ENCODE measurements around the gene ZNF124.
"Not testable (repeated sequence)": the region's sequence is repeated elsewhere in the genome, so short reads cannot be mapped to it uniquely, and the experiment has no call there.

The ZNF124 gene

DNA sequence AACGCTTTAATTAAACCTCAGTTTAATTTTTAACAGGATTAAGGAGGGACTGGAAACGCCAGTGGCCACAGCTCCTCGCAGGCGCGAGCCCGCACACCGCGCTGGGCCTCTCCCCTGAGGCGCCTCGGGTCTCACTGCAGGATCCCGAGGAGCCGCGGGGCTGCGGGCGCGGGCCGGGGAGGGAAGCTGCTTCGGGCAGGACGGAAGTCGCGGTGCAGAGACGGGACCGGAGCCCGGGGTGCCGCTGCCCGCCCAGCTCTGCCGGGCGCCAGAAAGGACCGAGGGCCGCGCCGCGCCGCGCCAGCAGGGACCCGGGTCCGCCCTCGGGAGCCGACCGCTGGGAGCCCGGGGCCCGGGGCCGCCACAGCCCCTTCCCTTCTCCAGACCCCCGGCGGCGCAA, 377 bp downstream of the ZNF124 start:
- not testable (repeated sequence) for DNase-seq

DNA sequence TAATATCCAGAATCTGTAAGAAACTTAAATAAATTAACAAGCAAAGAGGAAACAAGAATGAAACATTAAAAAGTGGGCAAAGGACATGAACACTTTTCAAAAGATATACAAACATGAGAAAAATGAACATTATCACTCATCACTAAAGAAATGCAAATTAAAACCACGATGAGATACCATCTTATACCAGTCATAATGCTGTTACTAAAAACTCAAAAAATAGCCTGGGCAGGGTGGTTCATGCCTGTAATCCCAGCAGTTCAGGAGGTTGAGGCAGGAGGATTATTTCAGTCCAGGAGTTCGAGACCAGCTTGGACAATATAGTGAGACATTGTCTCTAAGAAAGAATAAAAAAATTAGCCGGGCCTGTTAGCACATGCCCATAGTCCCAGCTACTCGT, 6.1 kb downstream of the ZNF124 start:
- no peak for DNase-seq

- DNase-seq = no peak
Measured at GRCh38 chr1:247164694-247165093, 7.1 kb downstream of the ZNF124 start.

DNA sequence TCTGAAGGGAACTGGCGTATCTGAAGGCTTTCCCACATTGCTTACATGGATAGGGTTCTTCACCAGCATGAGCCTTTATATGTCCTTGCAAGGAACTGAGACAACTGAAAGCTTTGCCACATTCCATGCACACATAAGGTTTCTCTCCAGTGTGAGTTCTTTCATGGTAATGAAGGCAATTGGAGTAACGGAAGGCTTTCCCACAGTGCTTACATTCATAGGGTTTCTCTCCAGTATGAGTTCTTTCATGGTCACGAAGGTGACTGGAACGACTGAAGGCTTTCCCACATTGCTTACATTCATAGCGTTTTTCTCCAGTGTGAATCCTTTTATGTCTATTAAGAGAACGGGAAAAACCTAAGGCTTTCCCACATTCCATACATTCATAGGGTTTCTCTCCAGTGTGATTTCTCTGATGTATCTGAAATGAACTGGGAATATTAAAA, 15.0 kb downstream of the ZNF124 start:
- DNase-seq = no peak

GRCh38 chr1:247147781-247148180, 24.0 kb downstream of the ZNF124 start:
- DNase-seq = no peak

- DNase-seq = not testable (repeated sequence)
Measured at GRCh38 chr1:247147120-247147519, 24.7 kb downstream of the ZNF124 start.

GRCh38 chr1:247146671-247147070, 25.1 kb downstream of the ZNF124 start:
- DNase-seq = no peak

DNA sequence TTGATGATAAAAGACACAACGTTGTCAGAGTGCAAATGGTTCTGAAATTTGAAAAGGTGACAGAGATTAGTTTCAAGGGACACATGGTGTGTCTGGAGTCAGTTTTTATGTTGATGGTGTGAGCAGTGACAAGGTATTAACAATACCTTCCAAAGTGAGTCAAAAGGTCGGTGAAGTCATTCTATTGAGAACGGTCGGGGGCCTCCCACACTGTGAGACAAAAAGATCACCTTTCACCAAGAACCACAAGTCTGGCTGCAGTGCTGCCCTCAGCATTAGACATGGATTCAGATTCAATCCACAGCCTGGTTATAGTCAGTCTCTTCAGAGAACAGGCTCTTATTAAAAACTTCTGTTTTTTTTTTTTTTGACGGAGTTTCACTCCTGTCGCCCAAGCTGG, 26.5 kb downstream of the ZNF124 start:
- no peak for DNase-seq

DNA sequence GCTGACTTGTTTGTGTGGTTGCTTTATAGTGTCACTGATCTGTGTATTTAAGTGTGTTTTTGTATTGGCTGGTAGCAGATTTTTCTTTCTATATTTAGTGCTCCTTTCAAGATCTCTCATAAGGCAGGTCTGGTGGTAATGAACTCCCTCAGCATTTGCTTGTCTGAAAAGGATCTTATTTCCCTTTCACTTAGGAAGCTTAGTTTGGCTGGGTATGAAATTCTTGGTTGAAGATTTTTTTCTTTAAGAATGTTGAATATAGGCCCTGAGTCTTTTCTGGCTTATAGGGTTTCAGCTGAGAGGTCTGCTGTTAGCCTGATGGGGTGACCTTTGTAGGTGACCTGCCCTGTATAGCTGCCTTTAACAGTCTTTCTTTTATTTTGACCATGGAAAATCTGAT, 32.3 kb downstream of the ZNF124 start:
- DNase-seq = not testable (repeated sequence)

DNA sequence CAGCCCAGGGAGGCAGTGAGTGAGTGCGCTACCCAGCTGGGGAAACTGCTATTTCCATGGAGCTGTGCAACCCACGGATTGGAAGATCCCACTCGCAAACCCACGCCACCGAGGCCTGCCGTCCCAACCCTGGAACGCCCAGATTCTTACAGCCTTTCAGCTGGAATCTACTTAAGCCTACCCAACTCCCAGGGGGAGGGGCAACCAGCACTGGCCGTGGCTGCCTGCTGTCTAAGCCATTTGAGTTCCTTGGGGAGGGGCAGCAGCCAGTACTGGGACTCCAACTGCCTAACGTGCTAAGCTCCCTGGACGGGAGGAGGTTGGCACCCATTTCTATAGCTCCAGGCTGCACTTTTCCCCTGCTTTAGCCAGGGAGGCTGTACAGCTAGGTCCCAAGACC, 40.6 kb downstream of the ZNF124 start:
- DNase-seq = no peak

GRCh38 chr1:247127519-247128282, 44.1 kb downstream of the ZNF124 start:
- DNase-seq = not testable (repeated sequence)

DNA sequence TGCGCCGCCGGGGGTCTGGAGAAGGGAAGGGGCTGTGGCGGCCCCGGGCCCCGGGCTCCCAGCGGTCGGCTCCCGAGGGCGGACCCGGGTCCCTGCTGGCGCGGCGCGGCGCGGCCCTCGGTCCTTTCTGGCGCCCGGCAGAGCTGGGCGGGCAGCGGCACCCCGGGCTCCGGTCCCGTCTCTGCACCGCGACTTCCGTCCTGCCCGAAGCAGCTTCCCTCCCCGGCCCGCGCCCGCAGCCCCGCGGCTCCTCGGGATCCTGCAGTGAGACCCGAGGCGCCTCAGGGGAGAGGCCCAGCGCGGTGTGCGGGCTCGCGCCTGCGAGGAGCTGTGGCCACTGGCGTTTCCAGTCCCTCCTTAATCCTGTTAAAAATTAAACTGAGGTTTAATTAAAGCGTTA, 45.2 kb downstream of the ZNF124 start:
- not testable (repeated sequence) for DNase-seq

GRCh38 chr1:247126166-247126565, 45.7 kb downstream of the ZNF124 start:
- DNase-seq = not testable (repeated sequence)

DNA sequence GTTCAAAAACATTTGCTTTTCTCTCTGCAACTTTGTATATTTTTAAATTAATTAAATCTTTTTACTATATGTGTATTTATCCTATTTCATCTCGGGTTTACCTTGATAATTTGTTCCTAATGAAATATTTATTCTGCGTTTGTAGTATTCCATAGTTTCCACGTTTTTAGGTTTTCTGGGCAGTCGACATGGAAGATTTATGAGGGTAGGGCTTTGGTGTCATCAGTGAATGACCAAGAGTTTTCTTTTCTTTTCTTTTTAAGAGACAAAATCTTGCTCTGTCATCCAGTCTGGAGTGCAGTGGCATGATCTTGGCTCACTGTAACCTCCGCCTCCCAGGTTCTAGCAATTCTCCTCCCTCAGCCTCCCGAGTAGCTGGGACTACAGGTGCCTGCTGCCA, 50.4 kb downstream of the ZNF124 start:
- no peak for DNase-seq

GRCh38 chr1:247120408-247120668, 51.5 kb downstream of the ZNF124 start:
- not testable (repeated sequence) for DNase-seq

DNA sequence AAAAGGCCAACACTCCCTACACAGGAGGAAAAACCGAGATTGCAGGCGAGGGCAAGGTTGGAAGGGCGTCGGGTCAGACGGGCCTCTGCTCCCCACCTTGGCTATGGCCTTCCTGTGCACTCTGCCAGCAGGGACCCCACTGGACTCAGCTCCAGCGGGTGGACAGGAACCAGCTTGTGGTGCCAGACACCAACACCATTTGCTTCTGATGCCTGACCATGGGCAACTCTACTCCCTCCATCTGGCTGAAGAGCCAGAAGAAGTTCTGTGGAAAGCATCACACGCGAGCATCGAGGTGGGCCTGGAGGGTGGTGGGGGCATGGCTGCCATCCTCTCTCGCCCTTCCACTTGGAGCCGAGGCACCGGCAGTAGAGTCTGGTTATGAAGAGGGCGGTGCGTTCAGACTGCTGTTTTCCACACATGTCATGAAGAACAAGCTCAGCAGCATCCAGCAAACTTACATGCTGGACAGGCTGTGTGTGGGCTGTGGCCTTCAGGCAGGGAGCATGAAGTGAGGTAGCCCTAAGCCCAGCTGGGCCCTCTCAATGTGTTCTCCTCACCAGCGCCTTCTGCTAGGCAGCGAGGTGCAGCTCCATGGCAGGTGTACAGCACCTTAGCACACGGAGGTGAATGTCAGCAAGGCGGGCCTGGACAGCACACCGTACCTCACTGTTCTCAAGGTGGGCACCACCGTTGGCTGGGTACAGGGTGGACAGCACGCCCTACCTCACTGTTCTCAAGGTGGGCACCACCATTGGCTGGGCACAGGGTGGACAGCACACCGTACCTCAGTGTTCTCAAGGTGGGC, 52.0 kb downstream of the ZNF124 start:
- DNase-seq = no peak

GRCh38 chr1:247118946-247119446, 52.8 kb downstream of the ZNF124 start:
- DNase-seq = no peak

- no peak for DNase-seq
Measured at GRCh38 chr1:247115545-247115944, 56.3 kb downstream of the ZNF124 start.

DNA sequence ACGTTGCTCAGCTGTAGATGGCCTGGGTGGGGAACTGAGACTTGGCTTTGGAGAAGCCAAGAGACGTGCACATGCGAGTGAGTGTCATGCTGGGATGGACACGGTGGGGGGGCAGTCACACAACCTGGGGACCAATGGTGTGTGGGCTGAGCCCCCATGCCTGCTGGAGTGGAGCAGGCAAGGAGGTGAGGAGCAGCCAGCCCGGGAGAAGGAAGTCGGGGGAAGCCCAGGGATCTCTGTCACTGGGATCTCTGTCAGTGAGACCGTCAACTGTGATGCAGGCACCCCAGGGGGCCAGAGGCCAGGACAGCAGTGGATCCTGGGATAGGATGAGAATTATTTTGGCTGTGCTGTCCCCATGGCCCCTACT, 56.7 kb downstream of the ZNF124 start:
- no peak for DNase-seq

GRCh38 chr1:247114351-247115140, 57.3 kb downstream of the ZNF124 start:
- no peak for DNase-seq

DNA sequence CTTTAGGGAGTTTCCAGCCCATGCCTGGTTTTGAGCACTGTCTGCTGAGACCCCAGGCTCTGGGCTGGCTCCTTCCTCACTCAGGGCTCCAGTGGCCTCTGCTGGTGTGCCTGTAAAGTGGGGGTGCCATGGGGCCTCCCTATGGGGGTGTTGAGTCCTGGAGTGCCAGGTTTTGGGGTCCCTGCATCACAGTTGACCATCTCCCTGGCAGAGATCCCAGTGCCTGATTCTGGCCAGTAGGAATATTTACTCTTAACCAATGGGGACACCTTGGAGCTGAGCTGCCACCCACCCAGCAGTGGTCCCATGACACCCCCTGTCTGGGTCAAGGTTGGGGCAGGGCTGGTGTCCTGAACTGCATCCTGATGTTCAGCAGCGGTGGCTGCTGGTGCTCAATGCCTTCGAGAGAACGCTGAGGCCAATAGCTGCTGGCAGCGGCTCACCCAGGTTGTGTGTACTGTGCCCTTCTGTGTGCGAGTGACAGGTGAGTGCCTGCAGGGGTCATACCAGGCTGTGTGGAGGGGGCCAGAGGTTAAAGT, 58.0 kb downstream of the ZNF124 start:
- DNase-seq = no peak

GRCh38 chr1:247113094-247113497, 58.7 kb downstream of the ZNF124 start:
- no peak for DNase-seq

DNA sequence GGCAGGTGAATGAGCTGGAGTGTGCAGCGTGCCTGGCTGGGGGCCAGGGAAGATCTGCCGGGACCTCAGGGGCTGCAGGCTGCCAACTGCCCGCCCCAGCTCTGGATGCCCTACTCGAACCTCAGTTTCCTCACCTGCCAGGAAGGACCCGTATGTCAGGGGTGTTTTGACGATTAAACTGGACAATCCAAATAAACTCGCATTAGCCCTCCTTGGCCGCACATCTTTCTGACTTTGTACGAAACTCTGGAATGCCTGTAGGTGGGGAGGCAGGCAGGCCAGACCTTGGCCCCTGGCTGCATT, 59.4 kb downstream of the ZNF124 start:
- no peak for DNase-seq

Data from activated CD8-positive, alpha-beta memory T cell treated with anti-CD3 and anti-CD28 coated beads, Interleukin-2, amount 50 U/mL, for 4 hours (primary cell).